Stimulated activated CD8-positive, alpha-beta memory T cell treated with anti-CD3 and anti-CD28 coated beads, Interleukin-2, amount 100 ng/mL, for 48 hours (primary cell): Measurements from ENCODE around the gene PRR14.
"Not testable (repeated sequence)": the region's sequence is repeated elsewhere in the genome, so short reads cannot be mapped to it uniquely, and the experiment has no call there.

Source experiments
- DNase-seq, 2 donors: peaks; one replicate each; pipeline ENCODE4 v3.0.0-alpha.2; 2020; ENCODE audit warnings: low read depth in 2 of 2

Gene PRR14

GRCh38 chr16:30692396-30693064 is 41.8 kb downstream of the PRR14 start:
- DNase-seq, result no peak

- no peak for DNase-seq
Measured at GRCh38 chr16:30694926-30695693, 44.4 kb downstream of the PRR14 start.

- DNase-seq, result not testable (repeated sequence)
Measured at GRCh38 chr16:30696646-30697045, 45.9 kb downstream of the PRR14 start.

- no peak for DNase-seq
Measured at GRCh38 chr16:30697264-30698138, 46.7 kb downstream of the PRR14 start.

- DNase-seq, result peak; percentile 97
Measured at GRCh38 chr16:30698139-30698815, 47.5 kb downstream of the PRR14 start.

GRCh38 chr16:30698816-30699614 is 48.3 kb downstream of the PRR14 start, which contains the start of gene SRCAP:
SRCAP (plus strand) TSS chr16:30699171; CDS start chr16:30700825, 1,654 bp downstream.
- peak; percentile 81 to 90 for DNase-seq

- DNase-seq, result no peak
Measured at GRCh38 chr16:30699615-30700099, 48.9 kb downstream of the PRR14 start.

GRCh38 chr16:30700491-30700890 is 49.7 kb downstream of the PRR14 start:
- DNase-seq, result no peak

- DNase-seq, result no peak
Measured at GRCh38 chr16:30700971-30701370, 50.2 kb downstream of the PRR14 start.

GRCh38 chr16:30703071-30703470 is 52.3 kb downstream of the PRR14 start:
- not testable (repeated sequence) for DNase-seq

GRCh38 chr16:30703971-30704370 is 53.2 kb downstream of the PRR14 start:
- DNase-seq, result no peak
